ENCODE data around the gene SCGB2B2. TPM values are rescaled to one million over a fixed set of nuclear protein-coding genes. Genes with fewer than 3 reads are reported as not detected.

The SCGB2B2 gene
- polyA plus RNA-seq, 3 donors = 0.05 TPM; not detected in 2

GRCh38 chr19:34662919-34663318 lies 14.0 kb downstream of the SCGB2B2 start:
- Histone ChIP-seq H3K4me1 (ENCODE audit: control insufficient read depth in 1 of 2, insufficient read depth in 2 of 2, low read length in 2 of 2) (no peaks in the 10 kb centered on the region), H3K27ac (ENCODE audit: low read depth in 1 of 2, low read length in 2 of 2) (no peak overlapping the region), H3K27me3 (ENCODE audit: control insufficient read depth in 2 of 2, insufficient read depth in 2 of 2, low read length in 2 of 2) (no peaks in the 10 kb centered on the region), H3K4me3 (replicated peaks in 1 of 3; ENCODE audit: low read depth in 2 of 3, low read length in 3 of 3) (no peak overlapping the region), H3K36me3 (replicated peaks in 1 of 2; ENCODE audit: control insufficient read depth in 1 of 2, insufficient read depth in 2 of 2, low read length in 2 of 2) (no peaks in the 10 kb centered on the region), H3K79me2 (ENCODE audit: insufficient read depth, low read length) (no peaks in the 10 kb centered on the region), H4K20me1 (ENCODE audit: insufficient read depth, low read length) (no peaks in the 10 kb centered on the region), H3K9me3 (replicated peaks in 1 of 2; ENCODE audit: control insufficient read depth in 1 of 2, insufficient read depth in 1 of 2, low read length in 2 of 2) (peaks cover 0 to 11% of the 10 kb centered on the region in 2 donors), H2AFZ (ENCODE audit: insufficient read depth, low read depth, low read length, poor library complexity, severe bottlenecking) (no peak overlapping the region), H3K4me2 (replicated peaks; ENCODE audit: extremely low read depth, low read length, poor library complexity, severe bottlenecking) (no peak overlapping the region), H3K9ac (ENCODE audit: insufficient read depth, low read length, poor library complexity, severe bottlenecking) (no peak overlapping the region)
- H3K9me3 Mint-ChIP-seq = peaks cover 15 to 33% (median 20%) of the 10 kb centered on the region in 7 donors
- intact Hi-C loops (cut with micrococcal nuclease) = no loop called here
- H3K27me3 Mint-ChIP-seq (ENCODE audit: low read depth in 3 of 3) = peaks cover 0 to 7% (median 1%) of the 10 kb centered on the region in 3 donors
- peaks cover 0 to 7% of the 10 kb centered on the region in 2 donors for H3K36me3 Mint-ChIP-seq
- no peak overlapping the region for H3K4me3 Mint-ChIP-seq
- H3K27ac Mint-ChIP-seq = no peak overlapping the region
- 60% methylated on average over 1 of the region's 5 CpGs for WGBS (ENCODE audit: insufficient coverage)
- peaks cover 2% of the 10 kb centered on the region for H3K4me1 Mint-ChIP-seq
- peak; percentile 21 for TF ChIP-seq CTCF (IDR thresholded peaks at IDR 0.05)
- DNase-seq = no peak

GRCh38 chr19:34661357-34661756 lies 15.6 kb downstream of the SCGB2B2 start:
- no peaks in the 10 kb centered on the region for H4K20me1 ChIP-seq (ENCODE audit: insufficient read depth, low read length)
- no peak overlapping the region for H3K4me2 ChIP-seq (replicated peaks; ENCODE audit: extremely low read depth, low read length, poor library complexity, severe bottlenecking)
- no peak for TF ChIP-seq CTCF (IDR thresholded peaks at IDR 0.05)
- no peak overlapping the region for H3K4me3 Mint-ChIP-seq
- H3K4me3 ChIP-seq (replicated peaks in 1 of 3; ENCODE audit: low read depth in 2 of 3, low read length in 3 of 3) = no peak overlapping the region
- H3K9me3 ChIP-seq (replicated peaks in 1 of 2; ENCODE audit: control insufficient read depth in 1 of 2, insufficient read depth in 1 of 2, low read length in 2 of 2) = peaks cover 0 to 2% of the 10 kb centered on the region in 2 donors
- H3K9me3 Mint-ChIP-seq = peaks cover 12 to 29% (median 17%) of the 10 kb centered on the region in 7 donors
- no peaks in the 10 kb centered on the region for H3K27me3 ChIP-seq (ENCODE audit: control insufficient read depth in 2 of 2, insufficient read depth in 2 of 2, low read length in 2 of 2)
- 83% methylated on average over 1 of the region's 3 CpGs for WGBS (ENCODE audit: insufficient coverage)
- peak overlapping the region in 1 of 7 donors; percentile 46 for H3K27ac Mint-ChIP-seq
- no peaks in the 10 kb centered on the region for H3K4me1 Mint-ChIP-seq
- H3K36me3 Mint-ChIP-seq = no peaks in the 10 kb centered on the region
- H3K27ac ChIP-seq (ENCODE audit: low read depth in 1 of 2, low read length in 2 of 2) = no peak overlapping the region
- no peak overlapping the region for H2AFZ ChIP-seq (ENCODE audit: insufficient read depth, low read depth, low read length, poor library complexity, severe bottlenecking)
- peaks cover 0 to 8% (median 1%) of the 10 kb centered on the region in 3 donors for H3K27me3 Mint-ChIP-seq (ENCODE audit: low read depth in 3 of 3)
- DNase-seq = no peak
- no peaks in the 10 kb centered on the region for H3K79me2 ChIP-seq (ENCODE audit: insufficient read depth, low read length)
- no peak overlapping the region for H3K9ac ChIP-seq (ENCODE audit: insufficient read depth, low read length, poor library complexity, severe bottlenecking)
- intact Hi-C loops (cut with micrococcal nuclease) = no loop called here
- H3K4me1 ChIP-seq (ENCODE audit: control insufficient read depth in 1 of 2, insufficient read depth in 2 of 2, low read length in 2 of 2) = no peaks in the 10 kb centered on the region
- H3K36me3 ChIP-seq (replicated peaks in 1 of 2; ENCODE audit: control insufficient read depth in 1 of 2, insufficient read depth in 2 of 2, low read length in 2 of 2) = no peaks in the 10 kb centered on the region
